NCI-H2196 treated with DMSO at 0.1 percent for 48 hours (cell line): ENCODE data around the gene STAT3.
"Not testable (repeated sequence)": the region's sequence is repeated elsewhere in the genome, so short reads cannot be mapped to it uniquely, and the experiment has no call there.

Source experiments
- DNase-seq: peaks from one replicate; lab custom pipeline; 2025; ENCODE audit not compliant: unreplicated experiment; lab: John Stamatoyannopoulos, UW

Gene STAT3

GRCh38 chr17:42388381-42389134, at the start of gene STAT3:
Gene STAT3 (minus strand): TSS chr17:42388442. CDS start chr17:42348516, 39,926 bp downstream.
- peak; percentile 92 for DNase-seq

GRCh38 chr17:42436391-42436790, 48.1 kb upstream of the STAT3 start:
- DNase-seq, result no peak

- no peak for DNase-seq
Observed at GRCh38 chr17:42431758-42432161, 43.5 kb upstream of the STAT3 start.

GRCh38 chr17:42429726-42430447, 41.6 kb upstream of the STAT3 start:
- DNase-seq, result no peak

GRCh38 chr17:42428141-42428944, 40.1 kb upstream of the STAT3 start:
- DNase-seq, result peak; percentile 19

- no peak for DNase-seq
Observed at GRCh38 chr17:42424991-42425610, 36.9 kb upstream of the STAT3 start.

- no peak for DNase-seq
Observed at GRCh38 chr17:42423766-42424165, 35.5 kb upstream of the STAT3 start.

GRCh38 chr17:42422958-42423712, 34.9 kb upstream of the STAT3 start, which contains the start of gene CAVIN1:
Gene CAVIN1 (minus strand): TSS chr17:42423256. CDS start chr17:42423097, 159 bp downstream.
- DNase-seq, result peak; percentile 48

GRCh38 chr17:42422412-42422957, 34.2 kb upstream of the STAT3 start:
- DNase-seq, result no peak

GRCh38 chr17:42421507-42422338, 33.5 kb upstream of the STAT3 start:
- DNase-seq, result no peak

- no peak for DNase-seq
Observed at GRCh38 chr17:42421136-42421506, 32.9 kb upstream of the STAT3 start.

- DNase-seq, result not testable (repeated sequence)
Observed at GRCh38 chr17:42417981-42418380, 29.7 kb upstream of the STAT3 start.

- DNase-seq, result no peak
Observed at GRCh38 chr17:42414704-42415409, 26.6 kb upstream of the STAT3 start.

GRCh38 chr17:42413464-42414040, 25.3 kb upstream of the STAT3 start:
- DNase-seq, result no peak

GRCh38 chr17:42411905-42412679, 23.9 kb upstream of the STAT3 start:
- DNase-seq, result no peak

GRCh38 chr17:42411361-42411760, 23.1 kb upstream of the STAT3 start:
- no peak for DNase-seq

- no peak for DNase-seq
Observed at GRCh38 chr17:42410319-42410685, 22.1 kb upstream of the STAT3 start.
